Parathyroid adenoma (tissue), 2 donors: Measurements from ENCODE around the gene LANCL2.

Experiments used
- H2AFZ ChIP-seq: fragments of 300-600 bp; sonication (generic); one replicate; pipeline ENCODE4 v1.7.0; 2017; ENCODE audit warnings: antibody characterized with exemption, mild to moderate bottlenecking
- H3K27ac ChIP-seq: fragments of 300-600 bp; sonication (generic); one replicate; pipeline ENCODE4 v1.7.0; 2017
- H3K27me3 ChIP-seq: fragments of 300-600 bp; sonication (generic); one replicate; pipeline ENCODE4 v1.7.0; 2017; ENCODE audit warnings: low read length; ENCODE audit not compliant: control insufficient read depth, insufficient read depth
- H3K36me3 ChIP-seq: fragments of 300-600 bp; sonication (generic); one replicate; pipeline ENCODE4 v1.7.0; 2017; ENCODE audit warnings: low read length; ENCODE audit not compliant: control insufficient read depth, insufficient read depth
- H3K4me1 ChIP-seq: fragments of 300-600 bp; sonication (generic); one replicate; pipeline ENCODE4 v1.7.0; 2017; ENCODE audit warnings: control low read depth
- H3K4me2 ChIP-seq: fragments of 300-600 bp; sonication (generic); one replicate; pipeline ENCODE4 v1.7.0; 2017; ENCODE audit warnings: low read length
- H3K4me3 ChIP-seq: fragments of 300-600 bp; sonication (generic); one replicate; pipeline ENCODE4 v1.7.0; 2017; ENCODE audit warnings: low read depth, low read length
- H3K79me2 ChIP-seq: fragments of 300-600 bp; sonication (generic); one replicate; pipeline ENCODE4 v1.7.0; 2017; ENCODE audit warnings: control low read depth
- H3K9ac ChIP-seq: fragments of 300-600 bp; sonication (generic); one replicate; pipeline ENCODE4 v1.7.0; 2017; ENCODE audit warnings: mild to moderate bottlenecking
- H3K9me3 ChIP-seq: fragments of 300-600 bp; sonication (generic); one replicate; pipeline ENCODE4 v1.7.0; 2017; ENCODE audit warnings: low read length; ENCODE audit not compliant: control insufficient read depth
- CTCF ChIP-seq: fragments of 300-600 bp; sonication (generic); IDR thresholded peaks from one replicate; pipeline ENCODE4 v1.7.0; 2017; ENCODE audit warnings: antibody characterized with exemption, mild to moderate bottlenecking
- donor health status: primary hyperparathyroidism.

The LANCL2 gene

GRCh38 chr7:55342216-55342871, 22.8 kb upstream of the LANCL2 start:
- no peak overlapping the region for H3K4me2 ChIP-seq
- no peak overlapping the region for H2AFZ ChIP-seq
- no peak overlapping the region for H3K27ac ChIP-seq
- no peaks in the 10 kb centered on the region for H3K4me1 ChIP-seq
- H3K79me2 ChIP-seq, result no peaks in the 10 kb centered on the region
- no peaks in the 10 kb centered on the region for H3K9me3 ChIP-seq
- no peak for TF ChIP-seq CTCF
- H3K36me3 ChIP-seq, result no peaks in the 10 kb centered on the region
- H3K4me3 ChIP-seq, result no peak overlapping the region
- H3K27me3 ChIP-seq, result no peaks in the 10 kb centered on the region
- no peak overlapping the region for H3K9ac ChIP-seq

- H3K9ac ChIP-seq, result no peak overlapping the region
- no peak overlapping the region for H3K27ac ChIP-seq
- H3K27me3 ChIP-seq, result no peaks in the 10 kb centered on the region
- H3K79me2 ChIP-seq, result no peaks in the 10 kb centered on the region
- H3K4me1 ChIP-seq, result no peaks in the 10 kb centered on the region
- H3K9me3 ChIP-seq, result no peaks in the 10 kb centered on the region
- H3K4me3 ChIP-seq, result no peak overlapping the region
- H2AFZ ChIP-seq, result no peak overlapping the region
- no peak overlapping the region for H3K4me2 ChIP-seq
- H3K36me3 ChIP-seq, result no peaks in the 10 kb centered on the region
- no peak for TF ChIP-seq CTCF
Measured at GRCh38 chr7:55343002-55343781, 21.9 kb upstream of the LANCL2 start.

GRCh38 chr7:55343860-55344606, 21.1 kb upstream of the LANCL2 start:
- peaks cover 1% of the 10 kb centered on the region for H3K4me1 ChIP-seq
- no peak for TF ChIP-seq CTCF
- H3K4me2 ChIP-seq, result no peak overlapping the region
- no peak overlapping the region for H2AFZ ChIP-seq
- H3K79me2 ChIP-seq, result no peaks in the 10 kb centered on the region
- H3K9me3 ChIP-seq, result no peaks in the 10 kb centered on the region
- H3K27ac ChIP-seq, result no peak overlapping the region
- H3K36me3 ChIP-seq, result no peaks in the 10 kb centered on the region
- no peak overlapping the region for H3K9ac ChIP-seq
- H3K27me3 ChIP-seq, result no peaks in the 10 kb centered on the region
- no peak overlapping the region for H3K4me3 ChIP-seq

GRCh38 chr7:55344840-55345239, 20.3 kb upstream of the LANCL2 start:
- peaks cover 5% of the 10 kb centered on the region for H3K4me1 ChIP-seq
- TF ChIP-seq CTCF, result no peak
- H3K9ac ChIP-seq, result no peak overlapping the region
- no peak overlapping the region for H3K4me2 ChIP-seq
- no peak overlapping the region for H2AFZ ChIP-seq
- no peak overlapping the region for H3K4me3 ChIP-seq
- no peak overlapping the region for H3K27ac ChIP-seq
- H3K79me2 ChIP-seq, result no peaks in the 10 kb centered on the region
- H3K27me3 ChIP-seq, result no peaks in the 10 kb centered on the region
- H3K9me3 ChIP-seq, result no peaks in the 10 kb centered on the region
- H3K36me3 ChIP-seq, result no peaks in the 10 kb centered on the region
